ENCODE data around the gene RNF150.

The RNF150 gene

DNA sequence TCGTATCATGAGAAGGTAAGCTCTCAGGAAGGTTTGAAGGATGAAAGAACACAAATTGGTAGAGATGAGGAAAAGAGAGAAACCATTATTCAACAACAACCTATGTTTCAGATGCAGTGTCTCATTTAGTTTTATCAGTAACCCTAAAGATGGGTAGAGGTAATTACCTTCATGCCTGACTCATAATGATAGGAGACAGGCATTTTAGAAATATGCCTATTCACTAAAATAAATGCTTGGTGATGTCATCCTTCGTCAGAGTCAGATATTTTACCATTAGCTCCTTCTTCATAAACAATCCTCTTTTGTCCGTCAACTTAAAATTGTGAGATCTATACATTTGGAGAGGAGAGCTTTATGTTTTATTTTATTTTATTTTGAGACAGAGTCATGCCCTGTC is 21.5 kb upstream of the RNF150 start:
- Histone ChIP-seq H3K27ac (ENCODE audit: low read length) (no peak overlapping the region), H3K27me3 (ENCODE audit: control insufficient read depth, insufficient read depth, low read length) (no peaks in the 10 kb centered on the region), H3K36me3 (ENCODE audit: control insufficient read depth, low read depth, low read length) (no peaks in the 10 kb centered on the region), H3K4me1 (ENCODE audit: control insufficient read depth, low read depth, low read length) (no peaks in the 10 kb centered on the region), H3K9ac (ENCODE audit: low read length) (no peak overlapping the region), H3K9me3 (ENCODE audit: control insufficient read depth, low read depth, low read length) (no peaks in the 10 kb centered on the region), H3K4me3 (ENCODE audit: low read length) (no peak overlapping the region)

DNA sequence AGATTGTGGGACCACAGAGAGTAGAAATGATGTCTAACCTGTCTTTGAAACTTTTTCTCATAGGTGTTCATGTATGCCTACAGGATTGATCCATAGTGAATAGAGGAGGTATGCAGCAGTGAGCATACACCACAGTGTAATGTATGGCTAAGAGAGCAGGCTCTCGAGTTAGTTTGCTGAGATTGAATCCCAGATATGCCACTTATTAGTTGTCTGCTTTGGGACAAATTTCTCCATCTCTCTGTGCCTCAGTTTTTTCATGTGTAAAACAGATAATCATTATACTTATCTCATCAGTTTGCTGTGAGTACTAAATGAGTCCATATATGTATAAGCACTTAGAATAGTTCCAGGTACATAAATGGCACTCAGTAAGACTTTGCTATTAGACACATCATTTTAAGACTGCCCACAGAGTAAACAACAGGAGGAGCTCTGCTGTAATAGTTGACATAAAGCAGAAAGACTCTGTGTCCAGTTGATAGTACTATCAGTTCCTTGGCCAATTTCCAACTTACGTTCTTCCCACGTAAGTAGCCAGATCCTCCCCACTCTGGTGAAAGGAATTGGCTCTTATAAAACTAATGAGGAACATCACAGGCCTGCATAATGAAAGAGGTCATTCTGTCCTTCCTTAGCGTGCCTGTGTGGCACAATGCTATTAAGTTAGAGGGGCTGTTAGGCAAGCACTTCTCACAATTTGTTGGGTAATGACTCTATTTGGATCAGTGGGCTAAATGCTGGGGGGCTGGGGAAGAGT is 20.7 kb upstream of the RNF150 start:
- H3K27ac ChIP-seq (ENCODE audit: low read length) = no peak overlapping the region
- H3K9ac ChIP-seq (ENCODE audit: low read length) = no peak overlapping the region
- H3K27me3 ChIP-seq (ENCODE audit: control insufficient read depth, insufficient read depth, low read length) = no peaks in the 10 kb centered on the region
- no peaks in the 10 kb centered on the region for H3K9me3 ChIP-seq (ENCODE audit: control insufficient read depth, low read depth, low read length)
- H3K4me1 ChIP-seq (ENCODE audit: control insufficient read depth, low read depth, low read length) = no peaks in the 10 kb centered on the region
- H3K36me3 ChIP-seq (ENCODE audit: control insufficient read depth, low read depth, low read length) = no peaks in the 10 kb centered on the region
- H3K4me3 ChIP-seq (ENCODE audit: low read length) = no peak overlapping the region

DNA sequence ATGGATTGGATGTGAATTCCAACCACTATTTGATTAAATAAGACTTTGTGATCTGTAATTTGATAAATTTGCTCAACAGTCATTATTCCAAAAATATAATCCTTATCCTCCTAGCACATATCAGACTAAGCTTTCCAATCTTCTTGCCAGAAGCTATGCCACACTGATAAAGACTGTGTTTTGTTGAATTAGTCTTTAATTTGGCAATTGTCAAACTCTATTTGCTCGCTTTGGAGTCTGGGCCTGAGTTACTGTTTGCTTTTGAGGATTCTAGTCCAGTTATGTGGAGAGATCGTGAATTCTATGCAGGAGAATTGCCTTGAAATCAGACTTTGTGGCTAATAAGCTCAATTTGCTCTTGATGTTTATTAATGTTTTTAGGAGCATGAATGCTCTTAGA is 10.9 kb upstream of the RNF150 start:
- H3K27ac ChIP-seq (ENCODE audit: low read length) = no peak overlapping the region
- H3K36me3 ChIP-seq (ENCODE audit: control insufficient read depth, low read depth, low read length) = no peaks in the 10 kb centered on the region
- no peaks in the 10 kb centered on the region for H3K4me1 ChIP-seq (ENCODE audit: control insufficient read depth, low read depth, low read length)
- no peak overlapping the region for H3K4me3 ChIP-seq (ENCODE audit: low read length)
- no peak overlapping the region for H3K9ac ChIP-seq (ENCODE audit: low read length)
- H3K27me3 ChIP-seq (ENCODE audit: control insufficient read depth, insufficient read depth, low read length) = no peaks in the 10 kb centered on the region
- H3K9me3 ChIP-seq (ENCODE audit: control insufficient read depth, low read depth, low read length) = no peaks in the 10 kb centered on the region

DNA sequence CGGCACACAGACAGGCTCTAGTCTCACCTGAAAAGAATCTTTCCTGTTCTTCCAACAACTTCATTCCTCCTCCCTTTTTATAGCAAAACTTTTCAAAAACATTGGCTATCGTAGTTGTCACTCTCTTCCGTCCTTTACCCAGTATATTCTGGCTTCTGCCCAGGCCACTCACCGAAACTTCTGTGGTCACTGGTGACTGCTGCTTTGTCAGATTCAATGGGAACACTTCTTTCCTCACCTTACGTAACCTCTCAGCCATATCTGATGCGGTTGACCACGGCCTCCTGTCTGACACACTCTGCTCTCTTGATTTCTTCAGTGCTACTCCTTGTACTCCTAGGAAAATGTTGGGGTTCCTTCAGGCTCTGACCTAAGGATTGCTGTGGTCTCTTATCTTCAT is 9.2 kb upstream of the RNF150 start:
- Histone ChIP-seq H3K9ac (ENCODE audit: low read length) (no peak overlapping the region), H3K4me3 (ENCODE audit: low read length) (no peak overlapping the region), H3K36me3 (ENCODE audit: control insufficient read depth, low read depth, low read length) (no peaks in the 10 kb centered on the region), H3K4me1 (ENCODE audit: control insufficient read depth, low read depth, low read length) (no peaks in the 10 kb centered on the region), H3K27ac (ENCODE audit: low read length) (no peak overlapping the region), H3K9me3 (ENCODE audit: control insufficient read depth, low read depth, low read length) (no peaks in the 10 kb centered on the region), H3K27me3 (ENCODE audit: control insufficient read depth, insufficient read depth, low read length) (no peaks in the 10 kb centered on the region)

DNA sequence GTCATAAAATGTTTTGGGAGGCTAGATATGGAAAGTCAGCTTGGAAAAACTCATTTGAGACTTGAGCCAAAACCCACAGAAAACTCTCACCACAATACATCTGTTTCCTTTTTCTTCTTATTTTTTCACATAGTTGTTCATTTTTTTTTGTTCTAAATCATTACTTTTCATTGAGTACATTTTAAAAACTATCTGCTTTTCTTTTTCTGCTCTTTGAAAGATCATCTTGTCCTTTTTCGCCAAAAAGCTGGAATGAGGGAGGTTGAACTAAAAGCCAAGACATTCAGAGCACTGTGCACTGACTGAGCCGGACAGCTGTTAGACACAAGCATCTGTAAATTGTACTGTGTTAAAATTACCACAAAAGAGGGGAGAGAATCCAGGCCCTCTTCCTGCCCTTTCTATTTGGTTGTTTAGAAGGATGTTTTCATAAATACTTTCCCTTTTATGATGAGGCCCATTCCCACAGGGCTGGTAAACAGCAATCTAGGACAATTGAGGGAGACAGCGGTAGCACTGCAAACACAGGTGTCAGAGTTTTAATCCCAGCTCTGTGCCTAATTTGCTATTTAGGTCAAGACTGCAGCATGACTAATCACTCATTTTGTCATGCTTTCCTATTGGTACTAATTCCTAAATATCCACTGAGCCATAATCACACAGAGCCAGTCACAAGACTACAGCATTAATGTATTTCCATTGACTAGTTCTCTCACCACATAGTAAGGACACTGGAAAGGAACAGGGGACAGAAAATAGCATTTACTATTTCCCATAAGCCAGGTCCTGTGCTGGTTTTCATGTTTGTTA is 7.3 kb upstream of the RNF150 start:
- Histone ChIP-seq H3K27me3 (ENCODE audit: control insufficient read depth, insufficient read depth, low read length) (no peaks in the 10 kb centered on the region), H3K4me3 (ENCODE audit: low read length) (no peak overlapping the region), H3K36me3 (ENCODE audit: control insufficient read depth, low read depth, low read length) (no peaks in the 10 kb centered on the region), H3K27ac (ENCODE audit: low read length) (no peak overlapping the region), H3K4me1 (ENCODE audit: control insufficient read depth, low read depth, low read length) (no peaks in the 10 kb centered on the region), H3K9ac (ENCODE audit: low read length) (no peak overlapping the region), H3K9me3 (ENCODE audit: control insufficient read depth, low read depth, low read length) (no peaks in the 10 kb centered on the region)

DNA sequence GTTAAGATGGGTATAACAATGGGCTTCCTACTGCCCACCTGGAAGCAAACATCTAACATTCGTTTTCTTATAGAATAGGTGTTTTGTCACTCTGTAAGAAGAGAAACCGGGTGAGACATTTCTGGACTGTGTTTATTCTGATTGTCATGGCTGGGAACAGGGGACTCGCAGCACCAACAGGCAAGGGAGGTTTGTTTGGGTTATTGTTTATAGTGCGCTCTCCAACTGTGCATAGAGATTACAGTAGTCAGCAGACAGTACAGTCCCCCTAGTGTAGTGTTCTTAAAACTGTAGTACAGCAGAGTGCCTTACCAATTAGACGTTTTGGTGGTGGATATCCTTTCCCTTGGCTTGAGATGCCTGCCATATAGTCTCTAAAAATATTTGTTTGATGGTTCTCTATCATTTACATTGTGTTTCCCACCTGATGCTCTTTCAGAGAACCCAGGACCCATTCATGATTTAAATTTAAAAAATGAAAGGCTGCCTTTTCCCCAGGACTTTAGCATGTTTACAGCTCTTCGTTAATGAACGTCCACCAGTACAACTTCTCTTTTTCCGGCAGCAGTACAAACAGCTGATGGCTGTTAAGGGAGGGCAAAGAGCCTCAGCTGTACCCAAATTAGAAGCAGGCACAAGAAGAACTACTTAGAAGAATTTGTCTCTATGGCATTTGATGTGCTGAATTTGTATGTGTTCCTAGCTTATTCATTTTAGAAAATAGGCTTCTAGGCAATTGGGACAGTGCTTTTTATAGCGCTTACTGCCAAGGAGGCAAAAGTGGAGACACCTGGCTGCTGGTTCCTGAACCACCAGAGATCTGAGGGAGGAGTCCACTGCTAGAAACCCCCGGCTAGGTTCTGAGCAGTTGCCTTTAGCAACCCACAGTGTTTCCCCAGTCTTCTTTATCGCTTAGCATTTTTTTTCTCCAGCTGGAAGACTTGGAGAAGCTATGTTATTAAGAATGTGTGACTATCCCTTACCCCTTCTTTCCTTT is 1.0 kb upstream of the RNF150 start:
- peak overlapping the region; percentile 67 for H3K4me3 ChIP-seq (ENCODE audit: low read length)
- peaks cover 17% of the 10 kb centered on the region for H3K4me1 ChIP-seq (ENCODE audit: control insufficient read depth, low read depth, low read length)
- H3K27me3 ChIP-seq (ENCODE audit: control insufficient read depth, insufficient read depth, low read length) = peaks cover 24% of the 10 kb centered on the region
- no peak overlapping the region for H3K27ac ChIP-seq (ENCODE audit: low read length)
- no peaks in the 10 kb centered on the region for H3K9me3 ChIP-seq (ENCODE audit: control insufficient read depth, low read depth, low read length)
- peak overlapping the region; percentile 73 for H3K9ac ChIP-seq (ENCODE audit: low read length)
- no peaks in the 10 kb centered on the region for H3K36me3 ChIP-seq (ENCODE audit: control insufficient read depth, low read depth, low read length)

DNA sequence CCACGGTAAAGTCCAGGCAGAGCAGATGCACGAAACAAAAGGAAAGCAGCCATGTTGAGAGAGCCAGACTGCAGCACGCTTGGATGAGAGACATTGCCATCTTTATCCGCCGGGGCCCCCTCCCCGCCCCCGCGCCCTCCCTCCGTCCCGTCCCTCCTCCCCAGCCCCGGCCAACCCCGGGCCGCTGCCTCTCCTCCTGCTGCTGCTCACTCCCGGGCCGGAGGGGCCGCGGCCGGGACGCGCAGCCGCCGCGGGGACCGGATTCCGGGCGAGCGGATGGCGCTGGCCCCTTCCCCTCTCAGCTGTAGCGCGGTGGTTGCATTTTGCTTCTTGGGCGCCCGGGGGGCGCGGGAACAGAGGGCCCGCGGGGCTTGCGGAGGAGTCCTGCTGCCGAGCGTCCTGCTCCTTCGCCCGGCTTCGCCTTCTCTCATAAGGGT is 542 bp downstream of the RNF150 start:
- Histone ChIP-seq H3K9me3 (ENCODE audit: control insufficient read depth, low read depth, low read length) (no peaks in the 10 kb centered on the region), H3K27me3 (ENCODE audit: control insufficient read depth, insufficient read depth, low read length) (peaks cover 24% of the 10 kb centered on the region), H3K4me3 (ENCODE audit: low read length) (peak overlapping the region; percentile 67), H3K27ac (ENCODE audit: low read length) (no peak overlapping the region), H3K36me3 (ENCODE audit: control insufficient read depth, low read depth, low read length) (no peaks in the 10 kb centered on the region), H3K9ac (ENCODE audit: low read length) (peak overlapping the region; percentile 73), H3K4me1 (ENCODE audit: control insufficient read depth, low read depth, low read length) (peaks cover 17% of the 10 kb centered on the region)

DNA sequence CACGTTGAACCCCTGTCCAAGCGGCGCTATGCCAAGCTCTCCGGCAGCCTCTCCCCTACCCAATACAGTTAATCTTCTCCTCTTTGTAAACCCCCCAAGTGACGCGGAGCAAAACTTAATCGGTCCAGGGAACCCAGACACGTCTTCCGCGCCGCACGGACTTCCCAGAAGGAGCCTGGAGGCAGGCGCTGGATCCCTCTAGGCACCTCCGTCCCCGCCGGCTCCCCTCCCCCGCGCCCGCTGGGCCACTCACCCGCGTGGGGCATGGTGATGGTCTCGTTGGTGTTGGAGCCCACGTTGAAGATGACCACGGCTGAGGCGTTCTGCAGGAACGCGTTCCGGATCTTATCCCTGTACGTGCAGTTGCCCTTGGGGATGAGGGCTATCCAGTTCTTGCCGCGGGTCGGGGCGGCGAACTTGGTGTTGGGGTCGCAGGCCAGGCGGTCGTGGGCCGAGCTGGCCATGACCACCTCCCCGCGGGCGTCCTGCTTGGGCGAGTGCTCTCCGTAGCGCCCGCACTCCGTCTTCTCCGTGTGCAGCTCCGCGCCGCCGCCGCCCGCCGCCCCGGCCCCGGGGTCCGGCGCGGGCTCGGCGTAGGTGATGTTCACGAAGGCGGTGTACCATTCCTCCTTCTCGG is 1.1 kb downstream of the RNF150 start:
- Histone ChIP-seq H3K27ac (ENCODE audit: low read length) (no peak overlapping the region), H3K27me3 (ENCODE audit: control insufficient read depth, insufficient read depth, low read length) (peaks cover 24% of the 10 kb centered on the region), H3K9ac (ENCODE audit: low read length) (peak overlapping the region; percentile 73)

DNA sequence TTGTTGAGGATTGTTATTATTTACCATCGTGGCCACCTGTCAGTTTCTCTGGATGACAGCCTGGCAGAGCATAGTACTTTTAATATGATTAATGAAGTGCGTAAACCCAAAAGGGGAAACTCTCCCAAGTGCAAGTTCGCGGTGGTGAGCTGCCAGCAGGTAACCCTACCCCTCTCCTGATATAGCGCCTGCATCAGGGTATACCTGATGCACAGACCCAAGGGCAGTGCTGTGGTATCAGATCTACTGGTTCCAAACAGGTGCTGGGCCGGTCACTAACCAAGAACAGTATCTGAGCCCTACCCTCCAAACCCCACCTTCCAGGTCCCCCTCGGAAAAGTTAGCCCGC is 1.6 kb downstream of the RNF150 start:
- Histone ChIP-seq H3K4me1 (ENCODE audit: control insufficient read depth, low read depth, low read length) (peaks cover 17% of the 10 kb centered on the region), H3K9ac (ENCODE audit: low read length) (peak overlapping the region; percentile 73), H3K36me3 (ENCODE audit: control insufficient read depth, low read depth, low read length) (no peaks in the 10 kb centered on the region), H3K9me3 (ENCODE audit: control insufficient read depth, low read depth, low read length) (no peaks in the 10 kb centered on the region), H3K27me3 (ENCODE audit: control insufficient read depth, insufficient read depth, low read length) (peaks cover 24% of the 10 kb centered on the region), H3K4me3 (ENCODE audit: low read length) (peak overlapping the region; percentile 67), H3K27ac (ENCODE audit: low read length) (no peak overlapping the region)

More for the DNA sequence above, 1.1 kb downstream of the RNF150 start:
- H3K4me1 ChIP-seq (ENCODE audit: control insufficient read depth, low read depth, low read length) = peaks cover 17% of the 10 kb centered on the region
- no peaks in the 10 kb centered on the region for H3K36me3 ChIP-seq (ENCODE audit: control insufficient read depth, low read depth, low read length)
- H3K9me3 ChIP-seq (ENCODE audit: control insufficient read depth, low read depth, low read length) = no peaks in the 10 kb centered on the region
- H3K4me3 ChIP-seq (ENCODE audit: low read length) = peak overlapping the region; percentile 67

DNA sequence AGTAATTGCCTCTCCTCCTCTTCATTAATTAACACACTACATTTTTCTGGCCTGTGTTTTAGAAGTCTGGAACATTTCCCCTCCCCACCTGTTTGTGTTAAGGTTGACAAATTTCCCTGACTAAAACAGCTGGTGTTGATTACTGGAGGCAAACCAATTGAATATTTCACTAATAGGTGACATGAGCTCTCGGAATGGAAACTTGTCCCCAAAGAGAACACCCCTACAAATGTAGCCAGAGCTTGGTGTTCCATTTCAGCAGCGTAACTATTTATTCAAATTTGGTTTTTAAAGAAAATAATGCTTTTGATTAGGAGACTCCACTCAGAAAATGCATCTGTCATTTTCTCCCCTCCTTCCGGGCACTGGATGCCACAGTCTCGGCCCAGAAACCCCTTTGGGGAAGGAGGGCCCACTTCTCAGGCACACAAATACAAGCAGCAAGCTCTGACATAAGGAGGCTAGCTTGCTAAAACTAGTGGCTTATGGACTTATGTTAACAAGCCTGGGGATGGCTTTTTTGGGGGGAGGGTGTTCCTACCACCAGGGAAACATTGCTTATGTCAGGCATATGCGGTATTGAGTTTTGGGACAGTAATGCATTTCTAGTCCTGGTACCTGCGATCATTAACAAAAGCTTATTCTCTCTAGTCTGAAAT is 2.2 kb downstream of the RNF150 start:
- Histone ChIP-seq H3K9ac (ENCODE audit: low read length) (no peak overlapping the region), H3K4me3 (ENCODE audit: low read length) (peak overlapping the region; percentile 67), H3K4me1 (ENCODE audit: control insufficient read depth, low read depth, low read length) (peaks cover 17% of the 10 kb centered on the region), H3K27ac (ENCODE audit: low read length) (no peak overlapping the region), H3K27me3 (ENCODE audit: control insufficient read depth, insufficient read depth, low read length) (peaks cover 24% of the 10 kb centered on the region), H3K36me3 (ENCODE audit: control insufficient read depth, low read depth, low read length) (no peaks in the 10 kb centered on the region), H3K9me3 (ENCODE audit: control insufficient read depth, low read depth, low read length) (no peaks in the 10 kb centered on the region)
